ENCODE results near the gene BRF1.
"Not testable (repeated sequence)": the region's sequence is repeated elsewhere in the genome, so short reads cannot be mapped to it uniquely, and the experiment has no call there.

Gene BRF1

DNA sequence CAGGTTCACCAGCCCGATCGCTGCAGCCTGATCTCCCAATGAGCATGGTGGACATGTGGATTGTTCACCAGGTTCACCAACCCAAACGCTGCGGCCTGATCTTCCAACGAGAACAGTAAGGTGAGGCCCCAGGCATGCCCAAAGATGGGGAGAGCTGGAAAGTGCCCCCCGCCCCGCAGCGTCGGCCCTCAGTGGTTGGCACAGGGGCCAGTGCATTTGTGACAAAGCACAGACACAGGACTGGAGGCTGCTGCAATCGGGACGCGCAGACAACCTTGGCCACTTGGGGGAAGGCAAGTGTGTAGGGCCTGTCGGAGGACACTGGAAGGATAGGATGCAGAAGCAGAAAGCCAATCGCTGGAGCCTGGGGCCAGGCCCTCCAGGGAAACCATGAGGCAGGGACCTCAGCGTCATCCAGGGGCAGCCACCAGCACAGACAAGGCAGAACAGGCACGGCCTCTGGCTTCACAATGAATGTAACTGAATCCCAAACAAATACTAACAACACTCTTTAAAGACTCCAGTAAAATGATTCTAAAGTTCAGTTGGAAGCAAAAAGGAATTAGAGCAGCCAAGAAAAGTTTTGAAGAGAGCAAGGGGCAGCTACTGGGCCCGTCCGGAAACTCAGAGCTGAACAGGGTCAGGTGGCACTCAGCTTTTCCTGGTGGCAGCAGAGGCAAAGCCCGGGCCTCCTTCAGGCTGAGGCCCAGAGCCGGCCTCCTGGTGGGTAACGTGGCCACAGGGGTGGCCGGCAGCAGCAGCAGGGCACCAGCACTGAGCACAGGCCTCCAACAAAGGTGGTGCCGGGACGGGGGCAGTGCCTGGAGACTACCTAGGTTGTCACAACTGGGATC lies 13.3 kb downstream of the BRF1 start:
- no peak for DNase-seq

GRCh38 chr14:105286759-105287144 lies 14.0 kb downstream of the BRF1 start:
- DNase-seq, result no peak

DNA sequence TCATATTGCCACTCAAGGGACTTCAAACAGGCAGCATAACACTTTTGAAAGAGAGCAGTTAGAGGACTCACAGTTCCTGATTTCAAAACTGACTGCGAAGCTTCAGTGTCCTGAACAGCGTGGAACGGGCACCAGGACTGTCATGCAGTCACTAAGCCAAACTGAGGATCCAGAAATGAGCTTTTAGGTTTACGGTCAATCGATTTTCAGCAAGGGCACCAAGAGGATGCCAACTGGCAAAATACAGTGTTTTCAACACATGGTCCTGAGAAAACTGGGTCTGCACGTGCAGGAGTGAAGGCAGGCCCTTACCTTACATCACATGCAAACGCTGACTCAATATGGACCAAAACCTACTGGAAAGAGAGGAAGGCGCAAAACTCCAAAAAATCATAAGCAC lies 15.6 kb downstream of the BRF1 start:
- DNase-seq, result no peak

- DNase-seq, result no peak
Measured at GRCh38 chr14:105283899-105284298, 16.9 kb downstream of the BRF1 start.

DNA sequence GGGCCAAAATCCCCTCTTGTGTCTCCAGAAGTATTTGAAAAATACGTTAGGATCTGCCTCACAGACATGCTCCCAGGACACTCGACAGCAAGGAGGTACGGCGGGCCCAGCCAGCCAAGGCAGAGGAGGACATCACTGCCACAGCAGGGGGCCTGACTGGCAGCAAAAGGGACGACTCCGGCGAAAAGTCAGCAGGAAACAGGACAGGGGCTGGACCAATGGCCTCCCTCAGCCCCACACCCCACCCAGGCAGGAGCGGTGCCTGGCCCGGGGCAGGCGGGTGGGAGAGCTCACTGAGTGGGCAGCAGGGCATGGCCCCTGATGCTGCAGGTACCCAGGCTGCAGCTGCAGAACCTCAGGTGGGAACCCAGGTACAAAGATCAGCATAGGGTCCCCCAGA lies 17.8 kb downstream of the BRF1 start:
- no peak for DNase-seq

GRCh38 chr14:105282098-105282725 lies 18.6 kb downstream of the BRF1 start:
- DNase-seq, result no peak

DNA sequence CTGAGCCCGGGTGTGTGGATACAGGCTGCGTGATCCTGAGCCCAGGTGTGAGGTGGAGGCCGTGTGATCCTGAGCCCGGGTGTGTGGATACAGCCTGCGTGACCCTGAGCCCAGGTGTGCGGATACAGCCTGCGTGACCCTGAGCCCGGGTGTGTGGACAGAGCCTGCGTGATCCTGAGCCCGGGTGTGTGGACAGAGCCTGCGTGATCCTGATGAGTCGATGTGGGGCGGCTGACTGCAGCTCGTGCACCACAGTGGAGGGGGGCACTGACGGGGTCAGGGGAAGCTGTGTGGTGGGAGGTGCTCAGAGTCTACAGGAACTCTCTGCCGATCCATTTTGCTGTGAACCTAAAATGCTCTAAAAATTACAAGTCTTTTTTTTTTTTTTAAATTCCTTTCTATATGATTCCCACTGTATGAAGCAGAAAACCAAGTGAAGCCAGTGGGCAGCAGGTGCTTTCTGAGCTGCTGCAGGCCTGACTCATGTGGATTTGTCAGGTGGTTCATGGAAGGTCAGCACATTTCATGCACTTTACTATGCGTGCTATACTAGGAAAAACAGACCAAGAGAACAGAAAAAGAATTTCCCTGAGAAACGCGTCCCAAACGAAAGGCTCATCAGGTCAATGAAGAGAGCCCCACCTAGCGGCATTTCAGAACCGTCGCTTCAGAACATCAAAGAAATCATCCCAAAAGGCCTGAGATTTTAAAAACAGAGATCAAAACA lies 19.3 kb downstream of the BRF1 start:
- no peak for DNase-seq

GRCh38 chr14:105280525-105280924 lies 20.3 kb downstream of the BRF1 start:
- DNase-seq, result no peak

- DNase-seq, result no peak
Measured at GRCh38 chr14:105279642-105280361, 21.0 kb downstream of the BRF1 start.

GRCh38 chr14:105277448-105277847 lies 23.4 kb downstream of the BRF1 start:
- DNase-seq, result not testable (repeated sequence)

DNA sequence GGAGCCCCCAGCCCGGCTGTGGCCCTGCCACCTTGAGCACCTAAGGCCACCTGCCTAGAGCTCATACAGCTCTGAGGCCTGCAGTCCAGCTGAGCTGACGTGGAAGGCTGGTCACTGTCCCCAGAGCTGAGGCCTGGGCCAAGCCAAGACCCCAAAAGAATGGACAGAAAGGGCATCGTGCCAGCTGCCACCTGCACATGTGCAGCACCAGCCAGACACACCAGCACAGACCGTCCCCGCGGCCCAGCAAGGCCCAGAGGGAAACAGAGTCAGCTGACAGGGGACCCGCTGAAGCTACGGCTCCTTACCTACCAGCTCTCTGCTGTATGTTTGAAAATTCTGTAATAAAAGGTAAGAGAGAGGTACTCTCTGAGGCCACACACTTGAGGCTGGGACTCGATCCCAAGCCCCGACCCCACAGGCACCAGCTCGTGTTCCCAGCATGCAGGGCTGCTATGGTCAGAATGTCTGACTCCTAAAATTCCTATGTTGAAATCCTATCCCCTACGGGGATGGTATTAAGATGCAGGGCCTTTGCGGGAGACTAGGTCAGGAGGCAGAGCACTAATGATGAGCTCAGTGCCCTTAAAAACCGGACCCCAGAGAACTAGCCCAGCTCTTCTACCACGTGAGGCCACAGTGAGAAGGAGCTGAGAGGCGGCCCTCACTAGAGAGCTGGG lies 25.4 kb downstream of the BRF1 start:
- no peak for DNase-seq

GRCh38 chr14:105274637-105275036 lies 26.2 kb downstream of the BRF1 start:
- no peak for DNase-seq

DNA sequence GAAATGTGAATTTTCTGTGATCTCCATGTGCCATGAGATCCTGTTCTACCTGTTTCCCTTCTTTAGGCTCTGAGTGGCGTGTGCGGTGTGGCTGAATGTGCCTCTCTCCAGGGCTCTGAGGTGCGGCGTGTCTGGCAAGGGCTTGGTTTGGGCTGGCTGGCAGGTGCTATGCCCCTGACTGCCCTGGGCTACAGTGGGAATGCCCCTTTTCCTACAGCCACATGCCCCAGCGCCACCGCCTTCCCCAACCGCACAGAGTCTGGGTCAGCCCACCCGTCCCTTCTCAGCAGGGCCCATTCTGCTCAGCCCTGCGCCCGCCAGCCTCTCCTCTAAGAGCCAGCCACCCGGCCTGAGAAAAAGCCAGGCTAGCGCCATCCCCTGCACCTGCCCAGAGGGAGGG lies 27.7 kb downstream of the BRF1 start:
- DNase-seq, result no peak

DNA sequence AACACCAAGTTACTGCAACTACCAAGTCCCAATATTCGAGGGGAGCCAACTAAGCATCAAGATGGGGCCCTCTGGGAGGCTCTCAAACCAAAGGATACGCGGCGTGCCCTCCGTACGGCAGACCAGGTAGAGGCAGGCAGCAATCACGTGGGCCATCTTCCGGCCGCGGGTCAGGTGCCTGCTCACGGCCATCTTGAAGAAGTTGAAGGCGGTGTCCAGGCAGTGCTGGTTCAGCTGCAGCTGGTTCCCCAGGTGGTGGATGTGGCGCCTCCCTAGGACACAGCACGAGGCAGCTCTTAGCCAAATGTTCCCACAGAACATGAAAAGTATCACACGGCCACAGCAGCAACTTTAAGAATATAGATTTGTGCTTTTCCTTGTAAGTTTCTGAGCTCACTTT lies 28.2 kb downstream of the BRF1 start:
- DNase-seq, result no peak

- DNase-seq, result no peak
Measured at GRCh38 chr14:105271224-105271890, 29.4 kb downstream of the BRF1 start.

- no peak for DNase-seq
Measured at GRCh38 chr14:105269405-105269804, 31.4 kb downstream of the BRF1 start.

GRCh38 chr14:105268736-105269354 lies 32.0 kb downstream of the BRF1 start:
- DNase-seq, result no peak

DNA sequence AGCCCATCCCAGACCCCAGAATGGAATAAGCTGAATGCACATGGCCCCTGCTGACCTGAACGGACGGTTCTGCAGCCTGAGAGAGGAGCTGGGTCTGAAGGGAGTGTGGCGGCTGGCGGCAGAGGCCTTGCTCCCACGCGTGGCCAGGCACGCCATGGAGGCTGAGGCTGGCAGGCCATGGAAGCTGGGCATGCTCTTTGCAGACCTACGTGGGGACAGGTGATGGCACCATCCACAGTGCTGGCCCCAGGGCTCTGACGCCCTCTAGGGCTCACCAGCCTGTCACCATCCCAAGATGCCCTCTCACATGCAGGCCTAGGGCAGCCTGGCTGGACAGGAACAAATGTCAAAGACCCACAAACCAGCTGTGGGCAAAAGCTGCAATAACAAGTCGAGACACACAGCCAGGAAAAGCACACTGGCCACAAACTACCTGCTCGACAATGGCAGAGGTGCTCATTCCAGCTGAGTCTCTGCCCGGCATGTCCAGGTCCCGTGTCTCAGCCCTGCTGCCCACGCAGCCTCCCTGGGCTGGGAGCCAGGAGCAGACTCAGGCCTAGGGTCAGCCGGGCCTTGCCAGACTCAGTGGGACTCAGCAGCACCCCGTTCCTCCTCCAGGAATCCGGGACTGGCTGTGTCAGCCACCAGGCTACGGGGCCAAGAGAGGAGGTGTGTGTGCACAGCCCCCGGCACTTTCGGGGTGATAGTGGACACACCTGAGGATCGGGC lies 32.8 kb downstream of the BRF1 start:
- no peak for DNase-seq

DNA sequence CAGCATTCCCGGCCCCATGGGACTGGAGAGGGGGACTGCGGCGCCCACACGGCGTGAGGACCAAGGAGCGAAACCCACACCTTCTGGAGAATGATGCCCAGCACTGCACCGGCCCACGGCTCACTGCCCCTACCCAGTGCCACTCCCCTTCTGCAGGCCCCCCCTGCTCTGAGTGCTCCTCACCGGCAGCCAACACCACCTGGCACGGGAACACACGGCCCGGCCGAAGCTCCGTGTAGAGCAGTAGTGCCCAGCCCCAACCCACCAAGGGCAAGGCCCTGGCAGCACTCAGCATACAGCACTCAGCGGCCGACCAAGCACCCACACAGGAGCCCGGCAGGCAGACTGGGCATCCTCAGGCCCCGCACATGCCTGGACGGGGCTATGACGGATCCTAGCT lies 39.0 kb downstream of the BRF1 start:
- DNase-seq, result no peak

DNA sequence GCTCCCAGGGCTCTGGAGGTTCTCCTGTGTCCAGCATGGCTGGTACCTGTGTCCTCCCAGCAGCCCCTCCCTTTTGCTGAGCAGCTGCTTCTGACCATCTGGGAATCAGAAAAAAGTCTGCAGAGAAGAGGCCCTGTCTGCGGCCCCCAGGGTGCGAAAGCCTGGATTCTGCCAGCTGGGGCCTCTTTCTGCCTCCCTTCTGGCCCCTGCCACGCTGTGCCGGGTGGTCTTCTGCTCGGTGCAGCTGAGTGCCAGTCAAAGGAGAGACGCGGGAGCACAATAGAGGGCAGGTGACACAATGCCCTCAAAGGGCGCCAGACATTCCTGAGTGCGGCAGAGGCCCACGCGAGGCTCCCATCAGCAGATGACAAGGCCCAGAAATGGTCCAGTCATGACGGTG lies 39.8 kb downstream of the BRF1 start:
- no peak for DNase-seq

- DNase-seq, result no peak
Measured at GRCh38 chr14:105258846-105259245, 42.0 kb downstream of the BRF1 start.

All from activated naive CD4-positive, alpha-beta T cell treated with anti-CD3 and anti-CD28 coated beads, Interleukin-2, amount 50 U/mL, for 16 hours (primary cell).